Measurements from ENCODE around the gene IQCB1. TPM values are rescaled to one million over a fixed set of nuclear protein-coding genes. Genes with fewer than 3 reads are reported as not detected.

The IQCB1 gene
- total and polyA plus RNA-seq, 10 of the 15 experiments (the other 5 are each of a cell fraction or from before 2014, with no cell fraction given): 36.0 to 69.4 (median 48.9) TPM

- ChIA-PET POLR2A (interaction anchor here (0.7 kb wide), 1 partner anchor 140 kb away, joined by 7 read pairs; no protein-coding TSS in a partner anchor), CTCF (no interaction called here), RAD21 (ENCODE audit: unreplicated experiment) (no interaction called here), SMC1A (ENCODE audit: uncharacterized antibody, unreplicated experiment) (interaction anchor here (13.3 kb wide), 1 partner anchor 29 kb away, joined by 171 read pairs; no protein-coding TSS in a partner anchor)
- DNase-seq (ENCODE audit: low read depth, low spot score) (no peak), ATAC-seq (no peak), FAIRE-seq (no peak)
- Histone ChIP-seq H3K4me2 (ENCODE audit: control insufficient read depth, insufficient read depth) (no peak overlapping the region), H3K4me1 (ENCODE audit: control insufficient read depth, insufficient read depth, low read length) (no peaks in the 10 kb centered on the region), H3K36me3 (ENCODE audit: control insufficient read depth in 2 of 2, insufficient read depth in 2 of 2, low read length in 1 of 2) (peaks cover 0 to 3% of the 10 kb centered on the region in 2 experiments; a peak in 1 of 4 replicates), H3K79me2 (ENCODE audit: control insufficient read depth, insufficient read depth, low read length) (peaks cover 44% of the 10 kb centered on the region), H3K27ac (ENCODE audit: control insufficient read depth, insufficient read depth) (no peak overlapping the region), H3K9ac (ENCODE audit: control insufficient read depth, insufficient read depth, low read length) (no peak overlapping the region), H3K4me3 (no peak overlapping the region), H4K20me1 (ENCODE audit: control insufficient read depth, insufficient read depth) (no peaks in the 10 kb centered on the region), H2AFZ (ENCODE audit: control insufficient read depth, low read depth, low read length) (no peak overlapping the region), H3K9me3 (replicated peaks; ENCODE audit: control insufficient read depth, insufficient read depth, low read length) (no peaks in the 10 kb centered on the region; the same call in 1 of the 3 replicates), H3K27me3 (replicated peaks in 1 of 2; ENCODE audit: control insufficient read depth in 2 of 2, insufficient read depth in 2 of 2, low read length in 1 of 2) (no peaks in the 10 kb centered on the region)
- no peak for TF ChIP-seq ZBTB40 (IDR thresholded peaks at IDR 0.05; ENCODE audit: borderline replicate concordance)
- peak; percentile 85; the same call in 1 of the 2 replicates for TF ChIP-seq ZBTB33 (IDR thresholded peaks at IDR 0.05)
- TF ChIP-seq SMAD5 (IDR thresholded peaks at IDR 0.05; ENCODE audit: low read depth): no peak
- TF ChIP-seq EED (IDR thresholded peaks at IDR 0.05; ENCODE audit: low read depth): no peak
- TF ChIP-seq SREBF1 (IDR thresholded peaks at IDR 0.05; ENCODE audit: low read length): no peak
- no peak for TF ChIP-seq STAT3 (IDR thresholded peaks at IDR 0.05; ENCODE audit: low read depth, low read length)
- TF ChIP-seq ZBED1 (IDR thresholded peaks at IDR 0.05; ENCODE audit: borderline replicate concordance): no peak
- TF ChIP-seq NKRF (conservative IDR thresholded peaks at IDR 0.05): no peak
- intact Hi-C loops (cut with micrococcal nuclease; ENCODE audit: unreplicated experiment): loop anchor here (5.0 to 10.0 kb wide), 5 partner anchors 93 to 415 kb away; partner anchors contain the start of genes GOLGB1 and POLQ
- in situ Hi-C loops (cut with MboI): loop anchor here (5.0 kb wide), 1 partner anchor 237 kb away; no protein-coding TSS in a partner anchor
- 99% methylated on average over 19 of the region's 23 CpGs for whole genome bisulfite sequencing (ENCODE audit: insufficient coverage, insufficient replicate concordance, low lambda C conversion rate, missing lambda C conversion rate)
- no TSS peak for BruUV-seq (replicated peaks)
Measured at GRCh38 chr3:121839962-121840361, 5.1 kb upstream of the IQCB1 start.

Data from GM12878 (cell line).